Measurements from ENCODE around the gene LGALS7. TPM values are rescaled to one million over a fixed set of nuclear protein-coding genes. Genes with fewer than 3 reads are reported as not detected.

The LGALS7 gene
- total and polyA plus RNA-seq, 2 of the 8 experiments (the other 6 are each of a cell fraction or from before 2014, with no cell fraction given), result 0.32 TPM; not detected in 1

DNA sequence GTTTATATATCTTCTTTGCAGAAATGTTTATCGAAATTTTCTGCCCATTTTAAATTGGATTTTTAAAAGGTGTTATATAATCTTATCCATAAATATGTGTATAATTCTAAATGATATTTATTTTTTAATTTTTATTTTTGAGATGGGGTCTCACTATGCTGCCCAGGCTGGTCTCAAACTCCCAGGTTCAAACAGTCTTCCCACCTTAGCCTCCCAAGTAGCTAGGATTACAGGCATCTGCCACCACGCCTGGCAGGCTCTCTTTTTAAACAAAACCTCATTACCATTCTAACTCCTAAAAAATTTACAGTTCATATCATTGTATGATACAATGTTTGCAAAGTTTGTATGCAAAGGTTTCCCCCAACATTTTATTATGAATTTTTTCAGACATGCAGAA is 22.8 kb upstream of the LGALS7 start:
- no peak overlapping the region for H3K9ac ChIP-seq (replicated peaks in 1 of 4; ENCODE audit: extremely low read depth in 1 of 4, low read depth in 3 of 4, low read length in 3 of 4)
- H3K79me2 ChIP-seq (ENCODE audit: control insufficient read depth in 1 of 2, insufficient read depth in 2 of 2, low read length in 2 of 2), result no peaks in the 10 kb centered on the region
- no peak overlapping the region for H2BK5ac ChIP-seq (ENCODE audit: low read depth, low read length)
- no peaks in the 10 kb centered on the region for H4K20me1 ChIP-seq (replicated peaks in 1 of 2; ENCODE audit: control insufficient read depth in 1 of 2, insufficient read depth in 2 of 2, low read length in 2 of 2)
- H2BK20ac ChIP-seq (ENCODE audit: low read length), result no peak overlapping the region
- H4K91ac ChIP-seq (replicated peaks; ENCODE audit: insufficient read length, low read length), result no peak overlapping the region
- no peak overlapping the region for H3K4me3 ChIP-seq (ENCODE audit: extremely low read depth in 1 of 4, insufficient read depth in 2 of 4, low read depth in 3 of 4, low read length in 4 of 4)
- H3K4me2 ChIP-seq (ENCODE audit: insufficient read depth in 1 of 2, low read depth in 2 of 2, low read length in 2 of 2), result no peak overlapping the region
- no peak overlapping the region for H4K5ac ChIP-seq (ENCODE audit: insufficient read length, low read depth, low read length)
- no peaks in the 10 kb centered on the region for H3K79me1 ChIP-seq (ENCODE audit: low read depth, low read length)
- no peaks in the 10 kb centered on the region for H3K36me3 ChIP-seq (ENCODE audit: control insufficient read depth in 2 of 4, insufficient read depth in 4 of 4, low read length in 3 of 4)
- ChIA-PET POLR2A (ENCODE audit: partially characterized antibody) (no interaction called here), CTCF (ENCODE audit: partially characterized antibody) (no interaction called here)
- H2AK5ac ChIP-seq (ENCODE audit: low read depth, low read length), result no peak overlapping the region
- no peak overlapping the region for H3K23ac ChIP-seq (ENCODE audit: insufficient read length)
- H3K18ac ChIP-seq (ENCODE audit: extremely low read depth, low read length), result no peak overlapping the region
- no peak overlapping the region for H2BK120ac ChIP-seq (replicated peaks; ENCODE audit: low read depth, low read length)
- H3K27me3 ChIP-seq (replicated peaks in 1 of 4; ENCODE audit: control insufficient read depth in 3 of 4, extremely low read depth in 1 of 4, insufficient read depth in 3 of 4, low read length in 3 of 4), result peaks cover 0 to 12% (median 3%) of the 10 kb centered on the region in 4 experiments; a peak in 4 of 7 replicates
- H3K27ac ChIP-seq (ENCODE audit: low read depth, low read length), result no peak overlapping the region
- WGBS, 2 experiments (ENCODE audit: extremely low coverage in 1 of 2, insufficient coverage in 1 of 2, insufficient read length in 1 of 2, insufficient replicate concordance in 2 of 2, low coverage in 1 of 2, low lambda C conversion rate in 2 of 2, missing lambda C conversion rate in 1 of 2), result 42% methylated on average over 2 of the region's 2 CpGs; no CpG with 5 or more reads in 1 of the 2 experiments
- H3K56ac ChIP-seq (replicated peaks; ENCODE audit: insufficient read length, low read depth, low read length), result no peak overlapping the region
- no peak overlapping the region for H3K14ac ChIP-seq (ENCODE audit: insufficient read length)
- peaks cover 0 to 2% (median 0%) of the 10 kb centered on the region in 4 experiments; a peak in 2 of 7 replicates for H3K4me1 ChIP-seq (replicated peaks in 1 of 4; ENCODE audit: control insufficient read depth in 3 of 4, insufficient read depth in 4 of 4, low read length in 3 of 4)
- no peak for FAIRE-seq
- no peak overlapping the region for H2BK15ac ChIP-seq (ENCODE audit: low read length)
- DNase-seq (ENCODE audit: low read depth in 1 of 2, low spot score in 2 of 2), result no peak
- H2AFZ ChIP-seq (ENCODE audit: low read length), result no peak overlapping the region
- H4K8ac ChIP-seq (ENCODE audit: extremely low read depth, insufficient read depth, low read length), result no peak overlapping the region
- H3K4ac ChIP-seq (replicated peaks; ENCODE audit: insufficient read length, low read depth, low read length), result no peak overlapping the region
- peaks cover 5% of the 10 kb centered on the region; the same call in 1 of the 2 replicates for H3K23me2 ChIP-seq (ENCODE audit: low read depth, low read length)
- no peak overlapping the region for H2BK12ac ChIP-seq (ENCODE audit: low read depth, low read length)
- H3K9me3 ChIP-seq (ENCODE audit: insufficient read depth in 2 of 2, low read depth in 1 of 2, low read length in 1 of 2), result no peaks in the 10 kb centered on the region; a peak in 1 of 4 replicates
- TF ChIP-seq ATF2 (IDR thresholded peaks at IDR 0.05; ENCODE audit: low read length) (no peak), HDAC6 (IDR thresholded peaks at IDR 0.05; ENCODE audit: low read depth, low read length) (no peak), RAD21 (IDR thresholded peaks at IDR 0.05 in 1 of 2, conservative IDR thresholded peaks at IDR 0.05 in 1 of 2; ENCODE audit: low read depth in 2 of 2, low read length in 2 of 2) (no peak), RNF2 (IDR thresholded peaks at IDR 0.05; ENCODE audit: borderline replicate concordance, low read depth, low read length, missing control alignments, poor library complexity, severe bottlenecking) (no peak), TEAD4 (IDR thresholded peaks at IDR 0.05; ENCODE audit: low read depth, low read length) (no peak), HDAC2 (IDR thresholded peaks at IDR 0.05; ENCODE audit: borderline replicate concordance in 1 of 2, low read depth in 2 of 2, low read length in 2 of 2) (no peak), TBP (IDR thresholded peaks at IDR 0.05; ENCODE audit: low read depth, low read length) (no peak)
- TF ChIP-seq, protein P1, sequence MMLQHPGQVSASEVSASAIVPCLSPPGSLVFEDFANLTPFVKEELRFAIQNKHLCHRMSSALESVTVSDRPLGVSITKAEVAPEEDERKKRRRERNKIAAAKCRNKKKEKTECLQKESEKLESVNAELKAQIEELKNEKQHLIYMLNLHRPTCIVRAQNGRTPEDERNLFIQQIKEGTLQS (IDR thresholded peaks at IDR 0.05; ENCODE audit: insufficient read depth, low read depth, low read length), result no peak
- TF ChIP-seq, protein P2, sequence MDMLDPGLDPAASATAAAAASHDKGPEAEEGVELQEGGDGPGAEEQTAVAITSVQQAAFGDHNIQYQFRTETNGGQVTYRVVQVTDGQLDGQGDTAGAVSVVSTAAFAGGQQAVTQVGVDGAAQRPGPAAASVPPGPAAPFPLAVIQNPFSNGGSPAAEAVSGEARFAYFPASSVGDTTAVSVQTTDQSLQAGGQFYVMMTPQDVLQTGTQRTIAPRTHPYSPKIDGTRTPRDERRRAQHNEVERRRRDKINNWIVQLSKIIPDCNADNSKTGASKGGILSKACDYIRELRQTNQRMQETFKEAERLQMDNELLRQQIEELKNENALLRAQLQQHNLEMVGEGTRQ (IDR thresholded peaks at IDR 0.05; ENCODE audit: low read length), result no peak

Measured in H1 (cell line).